Prostate gland (tissue), 1 donor: ENCODE data around the gene C9orf50.

Experiments used
- POLR2A ChIP-seq: fragments of 450-650 bp; IDR thresholded peaks from one replicate; pipeline ENCODE4 v1.6.1; 2016; ENCODE audit warnings: antibody characterized with exemption, mild to moderate bottlenecking
- POLR2AphosphoS5 ChIP-seq: sonication (generic); formaldehyde crosslinking; IDR thresholded peaks from one replicate; pipeline ENCODE4 v1.6.1; 2017; ENCODE audit warnings: antibody characterized with exemption

GRCh38 chr9:129627556-129628440, 6.9 kb upstream of the C9orf50 start:
- TF ChIP-seq POLR2A (no peak), POLR2AphosphoS5 (no peak)
